ENCODE results near the gene ZFYVE9. TPM values are rescaled to one million over a fixed set of nuclear protein-coding genes. Genes with fewer than 3 reads are reported as not detected.

The ZFYVE9 gene
- total and polyA plus RNA-seq, 2 of the 8 experiments (the other 6 are each of a cell fraction or from before 2014, with no cell fraction given): 5.8 to 26.5 TPM

DNA sequence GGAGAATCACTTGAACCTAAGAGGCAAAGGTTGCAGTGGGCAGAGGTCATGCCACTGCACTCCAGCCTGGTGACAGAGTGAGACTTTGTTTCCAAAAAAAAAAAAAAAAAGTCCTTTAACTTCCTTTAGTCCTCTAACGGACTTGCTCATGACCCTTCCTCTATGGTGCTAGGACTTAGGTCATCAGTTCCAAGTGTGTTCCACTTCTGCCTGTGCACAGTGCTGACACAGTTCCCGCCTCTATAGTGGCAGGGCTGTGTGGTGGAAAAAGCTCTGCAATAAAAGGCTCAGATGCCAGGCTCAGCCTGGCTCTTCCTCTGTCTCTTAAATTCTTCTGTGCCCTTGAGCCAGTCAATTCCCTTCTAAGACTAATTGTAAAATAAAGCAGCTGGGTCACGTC is 202.1 kb downstream of the ZFYVE9 start:
- H3K23ac ChIP-seq (ENCODE audit: insufficient read length): no peak overlapping the region
- H3K4me2 ChIP-seq (ENCODE audit: insufficient read depth in 1 of 2, low read depth in 2 of 2, low read length in 2 of 2): no peak overlapping the region
- H3K14ac ChIP-seq (ENCODE audit: insufficient read length): no peak overlapping the region
- no peak overlapping the region for H3K9ac ChIP-seq (replicated peaks in 1 of 4; ENCODE audit: extremely low read depth in 1 of 4, low read depth in 3 of 4, low read length in 3 of 4)
- FAIRE-seq: no peak
- no peak overlapping the region for H2BK20ac ChIP-seq (ENCODE audit: low read length)
- no peak overlapping the region for H3K27ac ChIP-seq (ENCODE audit: low read depth, low read length)
- no peak overlapping the region for H3K18ac ChIP-seq (ENCODE audit: extremely low read depth, low read length)
- no peak overlapping the region for H4K91ac ChIP-seq (replicated peaks; ENCODE audit: insufficient read length, low read length)
- peaks cover 0 to 2% (median 0%) of the 10 kb centered on the region in 4 experiments; a peak in 1 of 8 replicates for H3K36me3 ChIP-seq (ENCODE audit: control insufficient read depth in 2 of 4, insufficient read depth in 4 of 4, low read length in 3 of 4)
- H3K27me3 ChIP-seq (replicated peaks in 1 of 4; ENCODE audit: control insufficient read depth in 3 of 4, extremely low read depth in 1 of 4, insufficient read depth in 3 of 4, low read length in 3 of 4): no peaks in the 10 kb centered on the region
- H2AK5ac ChIP-seq (ENCODE audit: low read depth, low read length): no peak overlapping the region
- no peak overlapping the region for H3K56ac ChIP-seq (replicated peaks; ENCODE audit: insufficient read length, low read depth, low read length)
- ChIA-PET POLR2A (ENCODE audit: partially characterized antibody) (interaction anchor here (0.7 to 1.4 kb wide), 2 partner anchors 9 to 59 kb away, joined by 3 to 4 read pairs; no protein-coding TSS in a partner anchor), CTCF (ENCODE audit: partially characterized antibody) (interaction anchor here (0.6 to 1.6 kb wide), 3 partner anchors 47 to 247 kb away, joined by 3 to 6 read pairs (median 4); no protein-coding TSS in a partner anchor)
- H3K79me2 ChIP-seq (ENCODE audit: control insufficient read depth in 1 of 2, insufficient read depth in 2 of 2, low read length in 2 of 2): no peaks in the 10 kb centered on the region
- H2BK15ac ChIP-seq (ENCODE audit: low read length): no peak overlapping the region
- TF ChIP-seq, protein P1, sequence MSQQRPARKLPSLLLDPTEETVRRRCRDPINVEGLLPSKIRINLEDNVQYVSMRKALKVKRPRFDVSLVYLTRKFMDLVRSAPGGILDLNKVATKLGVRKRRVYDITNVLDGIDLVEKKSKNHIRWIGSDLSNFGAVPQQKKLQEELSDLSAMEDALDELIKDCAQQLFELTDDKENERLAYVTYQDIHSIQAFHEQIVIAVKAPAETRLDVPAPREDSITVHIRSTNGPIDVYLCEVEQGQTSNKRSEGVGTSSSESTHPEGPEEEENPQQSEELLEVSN (IDR thresholded peaks at IDR 0.05): no peak
- TF ChIP-seq KDM1A (IDR thresholded peaks at IDR 0.05; ENCODE audit: borderline replicate concordance, low read length) (no peak), SP4 (IDR thresholded peaks at IDR 0.05; ENCODE audit: low read length) (no peak), TAF7 (optimal IDR thresholded peaks at IDR 0.05; ENCODE audit: borderline replicate concordance, low read depth, low read length) (no peak), NANOG (IDR thresholded peaks at IDR 0.05; ENCODE audit: insufficient read depth, low read depth, low read length, poor library complexity, severe bottlenecking) (no peak), RNF2 (IDR thresholded peaks at IDR 0.05; ENCODE audit: borderline replicate concordance, low read depth, low read length, missing control alignments, poor library complexity, severe bottlenecking) (no peak), HDAC6 (IDR thresholded peaks at IDR 0.05; ENCODE audit: low read depth, low read length) (no peak)
- no peak overlapping the region for H2BK12ac ChIP-seq (ENCODE audit: low read depth, low read length)
- no peaks in the 10 kb centered on the region for H3K23me2 ChIP-seq (ENCODE audit: low read depth, low read length)
- H4K5ac ChIP-seq (ENCODE audit: insufficient read length, low read depth, low read length): no peak overlapping the region
- H3K4ac ChIP-seq (replicated peaks; ENCODE audit: insufficient read length, low read depth, low read length): no peak overlapping the region
- no peak for DNase-seq (ENCODE audit: low read depth in 1 of 2, low spot score in 2 of 2)
- H3K9me3 ChIP-seq (ENCODE audit: insufficient read depth in 2 of 2, low read depth in 1 of 2, low read length in 1 of 2): no peaks in the 10 kb centered on the region
- no peaks in the 10 kb centered on the region for H3K4me1 ChIP-seq (replicated peaks in 1 of 4; ENCODE audit: control insufficient read depth in 3 of 4, insufficient read depth in 4 of 4, low read length in 3 of 4)
- no peaks in the 10 kb centered on the region for H4K20me1 ChIP-seq (replicated peaks in 1 of 2; ENCODE audit: control insufficient read depth in 1 of 2, insufficient read depth in 2 of 2, low read length in 2 of 2)
- no peak overlapping the region for H3K4me3 ChIP-seq (ENCODE audit: extremely low read depth in 1 of 4, insufficient read depth in 2 of 4, low read depth in 3 of 4, low read length in 4 of 4)
- H3K79me1 ChIP-seq (ENCODE audit: low read depth, low read length): no peaks in the 10 kb centered on the region
- no peak overlapping the region for H2BK120ac ChIP-seq (replicated peaks; ENCODE audit: low read depth, low read length)
- H2AFZ ChIP-seq (ENCODE audit: low read length): no peak overlapping the region
- H4K8ac ChIP-seq (ENCODE audit: extremely low read depth, insufficient read depth, low read length): no peak overlapping the region
- no peak overlapping the region for H2BK5ac ChIP-seq (ENCODE audit: low read depth, low read length)
- WGBS, 2 experiments (ENCODE audit: extremely low coverage in 1 of 2, insufficient coverage in 1 of 2, insufficient read length in 1 of 2, insufficient replicate concordance in 2 of 2, low coverage in 1 of 2, low lambda C conversion rate in 2 of 2, missing lambda C conversion rate in 1 of 2): 92% methylated on average over 3 of the region's 3 CpGs; no CpG with 5 or more reads in 1 of the 2 experiments

Data from H1 (cell line).